Measurements from ENCODE around the gene BST1. TPM values are rescaled to one million over a fixed set of nuclear protein-coding genes. Genes with fewer than 3 reads are reported as not detected.

BST1 gene
- total RNA-seq, 1 experiment from 2014 or later, result not detected

- H3K27ac ChIP-seq (ENCODE audit: insufficient read length, low read depth, low read length), result no peak overlapping the region
- H3K56ac ChIP-seq (ENCODE audit: insufficient read length, low read depth, low read length), result no peak overlapping the region
- no peak overlapping the region for H4K91ac ChIP-seq (ENCODE audit: insufficient read length, low read depth, low read length)
- no peaks in the 10 kb centered on the region for H3K4me1 ChIP-seq (ENCODE audit: insufficient read depth, low read length)
- H2BK12ac ChIP-seq (ENCODE audit: insufficient read length, low read depth, low read length), result no peak overlapping the region
- Mint-ChIP-seq H3K27ac (no peak overlapping the region), H3K9me3 (no peaks in the 10 kb centered on the region), H3K27me3 (ENCODE audit: low read depth) (no peaks in the 10 kb centered on the region; the same call in 1 of the 2 replicates), H3K4me3 (no peak overlapping the region), H3K4me1 (peaks cover 7 to 17% of the 10 kb centered on the region in 2 experiments), H3K36me3 (ENCODE audit: insufficient read depth in 1 of 3, low read depth in 3 of 3) (no peaks in the 10 kb centered on the region)
- H3K27me3 ChIP-seq (ENCODE audit: insufficient read depth, low read length), result no peaks in the 10 kb centered on the region
- H4K8ac ChIP-seq (replicated peaks; ENCODE audit: insufficient read length, low read depth, low read length), result no peak overlapping the region
- no peak overlapping the region for H2AK5ac ChIP-seq (ENCODE audit: insufficient read length, low read length)
- no CpG with 5 or more reads among the region's 1 CpG for WGBS (ENCODE audit: extremely low coverage, insufficient read length, low lambda C conversion rate)
- H3K79me2 ChIP-seq (ENCODE audit: insufficient read depth, low read length), result no peaks in the 10 kb centered on the region
- TF ChIP-seq CTCF (conservative IDR thresholded peaks at IDR 0.05), result no peak
- no peak overlapping the region for H3K4ac ChIP-seq (ENCODE audit: low read depth, low read length)
- H3K23ac ChIP-seq (ENCODE audit: insufficient read length, low read depth, low read length), result no peak overlapping the region
- no peak overlapping the region for H3T11ph ChIP-seq (ENCODE audit: low read length)
- H4K5ac ChIP-seq (ENCODE audit: insufficient read length, low read depth, low read length), result no peak overlapping the region
- H2BK120ac ChIP-seq (ENCODE audit: low read depth, low read length, poor library complexity, severe bottlenecking), result no peak overlapping the region
- no peak overlapping the region for H3K18ac ChIP-seq (ENCODE audit: insufficient read length, low read depth, low read length)
- no peaks in the 10 kb centered on the region for H3K79me1 ChIP-seq (ENCODE audit: insufficient read depth, low read depth, low read length, poor library complexity, severe bottlenecking)
- H2BK20ac ChIP-seq (ENCODE audit: low read depth, low read length, poor library complexity, severe bottlenecking), result no peak overlapping the region
- H4K20me1 ChIP-seq (ENCODE audit: control insufficient read depth, insufficient read depth, insufficient read length), result no peaks in the 10 kb centered on the region
- H3K9ac ChIP-seq (ENCODE audit: extremely low read depth, insufficient read length, low read length), result no peak overlapping the region
- H3K4me2 ChIP-seq (ENCODE audit: insufficient read depth, insufficient read length, low read length), result no peak overlapping the region
- no peak overlapping the region for H2BK15ac ChIP-seq (ENCODE audit: low read depth, low read length)
- no peak overlapping the region for H2BK5ac ChIP-seq (ENCODE audit: insufficient read length, low read length)
- H3K9me3 ChIP-seq (ENCODE audit: control insufficient read depth, low read depth, low read length), result no peaks in the 10 kb centered on the region
- no peak for DNase-seq
- H3K14ac ChIP-seq (ENCODE audit: insufficient read depth, low read length), result no peak overlapping the region
- no peaks in the 10 kb centered on the region for H3K23me2 ChIP-seq (ENCODE audit: insufficient read length, low read depth, low read length, poor library complexity, severe bottlenecking)
- no peak overlapping the region for H2AFZ ChIP-seq (ENCODE audit: low read length)
Measured at GRCh38 chr4:15712214-15712613, 9.3 kb downstream of the BST1 start.
